Measurements from ENCODE around the gene NXPH1.

DNA sequence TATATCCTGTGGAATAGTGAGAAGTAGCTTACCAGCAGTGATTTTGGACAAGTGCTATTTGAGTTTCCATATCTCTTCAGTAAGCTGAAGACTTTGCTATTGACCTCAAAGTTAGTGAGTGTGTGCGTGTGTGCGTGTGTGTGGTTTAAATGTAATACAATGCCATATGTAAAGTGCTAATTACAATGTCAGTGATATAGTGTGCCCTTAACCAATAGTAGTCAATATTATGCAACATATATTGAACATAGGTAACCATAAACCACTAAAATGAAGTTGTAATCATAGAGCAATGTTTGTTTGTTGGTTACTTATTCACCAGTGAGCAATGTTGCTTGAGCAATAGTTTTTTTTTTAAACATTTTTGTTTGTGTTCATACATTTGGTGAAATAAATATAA is 309.4 kb downstream of the NXPH1 start:
- TF ChIP-seq FOXM1 (IDR thresholded peaks at IDR 0.05; ENCODE audit: borderline replicate concordance, low read depth) (no peak), EP300 (IDR thresholded peaks at IDR 0.05; ENCODE audit: borderline replicate concordance) (no peak)
